ENCODE measurements around the gene MPDZ.
A peak's percentile ranks its signal among the peaks of the same experiment; 100 is the strongest.
"Not testable (repeated sequence)": the region's sequence is repeated elsewhere in the genome, so short reads cannot be mapped to it uniquely, and the experiment has no call there.

MPDZ gene

GRCh38 chr9:13267743-13268142 is 11.7 kb downstream of the MPDZ start:
- no peak for DNase-seq (ENCODE audit: low spot score)

GRCh38 chr9:13266167-13266566 is 13.3 kb downstream of the MPDZ start:
- DNase-seq (ENCODE audit: low spot score), result no peak

- DNase-seq (ENCODE audit: low spot score), result no peak
Measured at GRCh38 chr9:13264788-13265187, 14.7 kb downstream of the MPDZ start.

DNA sequence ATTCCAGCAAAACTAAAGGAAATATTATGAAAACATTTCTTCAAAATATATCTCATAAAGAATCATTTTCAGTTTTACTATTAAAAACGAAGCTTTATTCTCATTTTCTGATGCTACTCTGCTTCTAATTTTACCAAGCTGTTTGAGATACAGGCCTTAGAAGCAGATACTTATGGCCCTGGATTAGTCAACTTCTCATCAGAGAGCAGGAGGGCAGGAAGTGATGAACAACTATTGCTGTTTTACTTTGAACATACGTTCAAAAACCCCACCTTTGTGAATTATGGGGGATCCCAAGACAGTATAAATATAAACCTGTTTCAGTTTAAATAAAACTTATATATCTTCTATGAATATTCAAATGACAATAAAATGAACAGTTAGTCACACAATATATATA is 16.0 kb downstream of the MPDZ start:
- no peak for DNase-seq (ENCODE audit: low spot score)

GRCh38 chr9:13252852-13253251 is 26.6 kb downstream of the MPDZ start:
- DNase-seq (ENCODE audit: low spot score), result no peak

DNA sequence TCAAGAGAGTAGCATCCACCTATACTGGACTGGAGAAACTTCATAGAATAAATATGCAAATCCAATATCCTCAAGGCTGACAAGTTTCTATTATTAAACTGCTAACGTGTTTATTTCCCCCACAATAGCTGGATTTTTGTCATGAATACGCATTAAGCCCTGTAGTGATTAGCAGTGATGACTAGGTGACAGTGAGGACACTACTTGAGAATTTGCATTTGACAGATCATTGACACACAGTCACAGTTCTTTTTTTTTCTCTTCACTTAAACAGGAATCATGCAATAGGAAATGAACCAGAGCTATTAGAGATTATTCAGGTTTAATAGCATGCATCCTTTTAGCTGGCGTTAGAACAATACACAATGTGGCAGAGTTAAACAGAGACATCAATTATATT is 35.3 kb downstream of the MPDZ start:
- no peak for DNase-seq (ENCODE audit: low spot score)

DNA sequence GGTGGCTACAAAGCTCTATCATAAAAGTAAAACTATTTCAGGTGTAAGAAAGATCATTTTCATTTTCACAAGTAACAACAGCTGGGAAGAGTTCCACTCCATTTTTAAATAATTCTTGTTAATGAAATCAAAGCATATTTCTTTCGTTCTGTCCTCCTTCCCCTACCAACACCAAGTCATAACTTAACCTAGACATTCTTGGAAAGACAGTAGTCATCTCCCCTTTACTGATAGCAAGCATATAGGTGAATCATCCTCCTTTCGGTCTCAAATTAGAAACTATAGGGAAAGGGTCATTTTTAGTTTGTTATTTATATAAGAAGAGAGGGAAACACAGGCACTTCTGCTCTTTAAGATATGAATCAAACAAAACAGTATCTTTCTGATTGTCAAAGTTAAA is 38.2 kb downstream of the MPDZ start:
- no peak for DNase-seq (ENCODE audit: low spot score)

- DNase-seq (ENCODE audit: low spot score), result no peak
Measured at GRCh38 chr9:13239660-13240059, 39.8 kb downstream of the MPDZ start.

GRCh38 chr9:13239208-13239607 is 40.3 kb downstream of the MPDZ start:
- DNase-seq (ENCODE audit: low spot score), result no peak

DNA sequence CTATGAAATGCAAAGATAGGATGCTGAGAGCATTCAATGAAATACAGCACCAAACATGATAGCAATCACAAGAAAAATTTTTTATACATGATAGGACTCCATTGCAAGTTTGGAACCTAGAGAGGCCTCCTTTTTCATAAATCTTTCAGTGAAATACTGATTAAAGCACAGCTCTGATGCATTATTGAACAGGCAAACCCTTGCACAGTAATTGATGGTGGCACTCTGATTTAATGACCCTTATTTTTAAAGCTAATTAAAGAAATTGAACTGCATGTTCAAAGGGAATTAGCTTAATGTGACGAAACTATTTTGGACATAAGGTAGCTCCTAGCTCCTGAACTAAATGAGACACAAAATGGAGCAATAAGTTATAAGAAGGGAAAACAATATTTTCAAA is 44.6 kb downstream of the MPDZ start:
- no peak for DNase-seq (ENCODE audit: low spot score)

- no peak for DNase-seq (ENCODE audit: low spot score)
Measured at GRCh38 chr9:13228431-13228830, 51.1 kb downstream of the MPDZ start.

GRCh38 chr9:13224366-13224765 is 55.1 kb downstream of the MPDZ start:
- DNase-seq (ENCODE audit: low spot score), result no peak

DNA sequence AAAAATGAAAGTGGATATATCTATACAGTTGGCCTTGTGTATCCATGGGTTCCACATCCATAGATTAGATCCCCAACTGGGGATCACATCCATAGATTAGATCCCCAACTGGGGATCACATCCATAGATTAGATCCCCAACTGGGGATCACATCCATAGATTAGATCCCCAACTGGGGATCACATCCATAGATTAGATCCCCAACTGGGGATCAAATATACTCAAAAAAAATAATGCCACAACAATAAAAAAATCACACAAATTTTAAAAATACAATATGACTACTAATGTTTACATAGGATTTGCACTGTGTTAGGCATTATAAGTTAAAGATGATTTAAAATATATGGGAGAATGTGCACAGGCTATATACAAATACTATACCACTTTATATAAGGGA is 56.8 kb downstream of the MPDZ start:
- DNase-seq (ENCODE audit: low spot score), result not testable (repeated sequence)

DNA sequence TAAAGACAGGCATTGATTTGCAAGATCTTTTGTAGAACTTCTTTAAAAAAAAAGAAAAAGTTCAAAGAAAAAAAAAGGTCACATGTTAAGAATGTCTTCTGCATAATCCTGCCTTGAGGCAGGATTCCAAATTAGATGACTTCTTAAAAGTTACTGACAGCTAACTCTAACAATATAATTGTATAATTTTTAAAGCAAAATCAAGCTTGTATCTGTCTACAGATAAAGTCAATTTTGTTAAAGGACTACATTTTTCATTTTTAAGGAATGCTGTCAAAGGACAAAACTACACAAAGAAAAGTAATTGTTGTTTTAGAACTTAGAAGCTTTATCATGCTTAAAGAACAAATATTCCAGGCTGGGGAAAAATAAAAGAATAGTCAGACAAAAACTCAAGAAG is 57.8 kb downstream of the MPDZ start:
- no peak for DNase-seq (ENCODE audit: low spot score)

DNA sequence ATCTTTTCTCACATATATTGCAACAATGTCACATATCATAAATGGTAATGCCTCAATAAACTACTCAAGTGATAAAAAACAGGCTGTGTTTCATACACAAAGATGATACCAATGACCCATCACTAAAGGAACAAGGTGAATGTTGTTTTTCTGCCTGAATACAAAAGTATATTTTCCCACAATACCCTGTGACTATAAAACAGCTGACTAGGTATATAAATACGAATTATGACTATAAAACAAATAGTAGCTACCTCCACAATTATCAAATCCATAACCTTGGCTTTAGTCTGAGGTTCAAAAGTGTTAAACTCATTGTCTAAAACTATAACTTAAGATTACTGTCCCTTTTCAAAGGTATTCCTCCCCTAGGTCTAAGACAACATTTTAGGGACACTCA is 58.7 kb downstream of the MPDZ start:
- DNase-seq (ENCODE audit: low spot score), result no peak

GRCh38 chr9:13215791-13216554 is 63.5 kb downstream of the MPDZ start:
- no peak for DNase-seq (ENCODE audit: low spot score)

- no peak for DNase-seq (ENCODE audit: low spot score)
Measured at GRCh38 chr9:13213998-13214397, 65.5 kb downstream of the MPDZ start.

DNA sequence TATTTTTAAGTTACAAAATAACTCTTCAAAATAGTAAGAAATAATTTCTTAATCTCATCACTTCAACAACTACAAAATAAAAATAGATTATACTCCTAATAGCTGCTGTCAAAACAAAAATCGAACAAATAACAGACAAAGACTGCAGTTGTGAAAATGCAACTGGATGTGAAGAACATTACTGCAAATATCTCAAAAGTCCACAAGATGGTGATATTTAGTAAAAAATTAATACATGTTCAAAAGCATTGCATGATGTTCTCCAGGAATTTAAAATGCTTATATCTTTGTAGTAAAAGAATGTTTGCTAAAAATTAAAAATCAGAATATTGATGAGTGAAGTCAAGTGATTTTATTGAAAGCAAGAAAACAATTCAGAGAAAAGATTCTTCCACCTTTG is 66.2 kb downstream of the MPDZ start:
- DNase-seq (ENCODE audit: low spot score), result peak; percentile 19

GRCh38 chr9:13210306-13210705 is 69.2 kb downstream of the MPDZ start:
- no peak for DNase-seq (ENCODE audit: low spot score)

DNA sequence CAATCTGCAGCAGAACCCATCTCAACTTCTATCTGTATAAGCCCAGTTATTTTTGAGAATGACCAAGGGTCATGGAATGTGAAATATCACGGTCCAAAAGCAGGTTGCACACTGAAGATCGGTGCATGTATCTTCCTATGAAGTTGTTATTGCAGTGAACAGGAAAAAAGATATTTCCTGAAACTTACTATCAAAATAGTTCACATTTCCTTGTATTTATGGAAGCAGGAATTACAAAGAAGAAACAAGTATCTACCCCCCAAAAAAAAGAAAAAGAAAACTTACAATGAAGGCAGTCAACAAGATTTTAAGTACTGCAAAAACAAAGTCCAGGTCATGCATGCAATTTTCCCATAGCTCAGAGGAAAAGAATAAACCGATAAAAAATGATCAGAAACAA is 70.0 kb downstream of the MPDZ start:
- no peak for DNase-seq (ENCODE audit: low spot score)

DNA sequence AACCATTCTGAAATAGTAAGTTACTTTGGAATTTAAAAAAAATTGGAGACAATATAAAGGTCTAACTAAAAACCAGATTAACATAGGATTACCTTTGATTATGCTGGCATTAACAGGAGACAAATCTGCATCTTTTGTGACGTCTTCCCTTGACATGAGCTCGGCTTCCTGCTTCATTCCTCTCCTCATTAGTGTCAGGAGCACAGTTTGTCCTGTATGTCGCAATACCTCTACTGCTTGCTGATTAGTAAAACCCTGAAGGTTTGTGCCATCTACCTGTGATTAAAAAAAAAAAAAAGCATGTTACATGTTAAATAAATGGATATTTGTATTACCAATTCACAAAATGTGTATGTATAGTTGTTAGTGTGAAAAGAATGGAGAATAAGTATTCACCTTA is 73.7 kb downstream of the MPDZ start:
- no peak for DNase-seq (ENCODE audit: low spot score)

DNA sequence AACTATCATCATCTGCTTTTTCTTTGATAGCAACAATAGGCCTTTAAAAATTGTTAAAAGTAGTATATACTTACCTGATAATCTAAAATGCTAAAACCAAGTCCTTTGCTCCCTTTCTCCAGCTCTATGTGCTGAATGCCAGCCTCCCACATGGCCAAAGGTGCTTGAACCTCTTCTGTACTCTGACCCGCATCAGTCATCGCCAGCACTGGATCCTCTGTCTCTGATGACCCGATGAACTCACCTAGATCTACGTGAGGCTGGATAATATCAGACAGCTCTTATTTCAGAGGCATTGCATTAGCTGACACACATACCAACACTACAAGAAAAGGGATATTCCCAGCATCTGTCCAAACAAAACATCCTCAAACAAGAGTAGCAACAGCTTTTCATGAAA is 89.5 kb downstream of the MPDZ start:
- no peak for DNase-seq (ENCODE audit: low spot score)

GRCh38 chr9:13189362-13189761 is 90.1 kb downstream of the MPDZ start:
- DNase-seq (ENCODE audit: low spot score), result no peak

- DNase-seq (ENCODE audit: low spot score), result no peak
Measured at GRCh38 chr9:13186774-13187173, 92.7 kb downstream of the MPDZ start.

GRCh38 chr9:13186091-13186490 is 93.4 kb downstream of the MPDZ start:
- DNase-seq (ENCODE audit: low spot score), result no peak
